Astrocyte (in vitro differentiated cells and primary cell): ENCODE results near the gene FPGS.

ENCODE experiments used
- CTCF ChIP-seq: IDR thresholded peaks from 2 replicates; pipeline ENCODE4 v1.5.1; 2011; ENCODE audit warnings: low read depth, mild to moderate bottlenecking, inconsistent platforms, low read length, moderate library complexity; ENCODE audit not compliant: insufficient read depth
- EZH2 ChIP-seq: IDR thresholded peaks from 2 replicates; pipeline ENCODE4 v1.6.1; 2012; ENCODE audit warnings: mild to moderate bottlenecking, low read length, inconsistent platforms; ENCODE audit not compliant: insufficient read depth

- TF ChIP-seq CTCF, result no peak
- TF ChIP-seq EZH2, result no peak
Measured at GRCh38 chr9:127792417-127793031, 10.2 kb upstream of the FPGS start.
